H1 (cell line): ENCODE measurements around the gene KCNJ4. TPM values are rescaled to one million over a fixed set of nuclear protein-coding genes. Genes with fewer than 3 reads are reported as not detected.

ENCODE experiments used
- ASH2L ChIP-seq: fragments of 200-600, 300-600 bp; sonication (generic); IDR thresholded peaks from one replicate; pipeline ENCODE4 v1.7.1; 2017; ENCODE audit warnings: low read length
- BCL11A ChIP-seq, 2 experiments: IDR thresholded peaks; one replicate each; pipeline ENCODE4 v1.6.1; 2011; ENCODE audit warnings: low read depth in 2 of 2, low read length in 2 of 2, mild to moderate bottlenecking in 2 of 2
- CBX5 ChIP-seq: fragments of 300-800, 300-1000 bp; sonication (generic); IDR thresholded peaks from 2 replicates; pipeline ENCODE4 v1.7.1; 2016; ENCODE audit warnings: antibody characterized with exemption, low read length, low read depth
- CHD1 ChIP-seq: IDR thresholded peaks from 2 replicates; pipeline ENCODE4 v1.6.1; 2012; ENCODE audit warnings: low read depth, low read length, improper control_type of control experiment
- CREB1 ChIP-seq: IDR thresholded peaks from 2 replicates; pipeline ENCODE4 v1.6.1; 2012; ENCODE audit warnings: inconsistent platforms
- EGR1 ChIP-seq: IDR thresholded peaks from 2 replicates; pipeline ENCODE4 v1.6.1; 2011; ENCODE audit warnings: low read depth, low read length, borderline replicate concordance
- EZH2 ChIP-seq: fragments of 200-600 bp; sonication (generic); IDR thresholded peaks from 2 replicates; pipeline ENCODE4 v1.7.1; 2012; ENCODE audit warnings: low read depth, mild to moderate bottlenecking, moderate library complexity, low read length, inconsistent platforms; ENCODE audit not compliant: severe bottlenecking
- FOSL1 ChIP-seq: IDR thresholded peaks from 2 replicates; pipeline ENCODE4 v1.6.1; 2011; ENCODE audit warnings: mild to moderate bottlenecking, low read depth, low read length, moderate library complexity; ENCODE audit not compliant: insufficient read depth
- GTF2F1 ChIP-seq: IDR thresholded peaks from 2 replicates; pipeline ENCODE4 v1.6.1; 2012; ENCODE audit warnings: low read depth, low read length, improper control_type of control experiment, borderline replicate concordance
- HDAC2 ChIP-seq, 2 experiments: fragments of 300-600 bp in 1 of 2; sonication (generic) in 1 of 2; IDR thresholded peaks; 2 replicates each; pipeline ENCODE4 v1.6.1; 2011 to 2012; ENCODE audit warnings: low read depth in 2 of 2, low read length in 2 of 2, mild to moderate bottlenecking in 2 of 2, moderate library complexity in 2 of 2, borderline replicate concordance in 1 of 2, inconsistent platforms in 1 of 2
- MAFK ChIP-seq: IDR thresholded peaks from 2 replicates; pipeline ENCODE4 v1.6.1; 2012; ENCODE audit warnings: low read depth, mild to moderate bottlenecking, improper control_type of control experiment, low read length
- MAX ChIP-seq: IDR thresholded peaks from 2 replicates; pipeline ENCODE4 v1.6.1; 2012; ENCODE audit warnings: inconsistent platforms
- POU5F1 ChIP-seq: IDR thresholded peaks from 2 replicates; pipeline ENCODE4 v1.6.1; 2011; ENCODE audit warnings: low read depth, mild to moderate bottlenecking, low read length, moderate library complexity
- RAD21 ChIP-seq, 2 experiments: IDR thresholded peaks in 1 of 2; conservative IDR thresholded peaks in 1 of 2; 2 replicates each; pipeline ENCODE4 v1.6.1; 2011; ENCODE audit warnings: low read depth in 2 of 2, low read length in 2 of 2, improper control_type of control experiment in 1 of 2, inconsistent platforms in 1 of 2, mild to moderate bottlenecking in 1 of 2, moderate library complexity in 1 of 2
- RXRA ChIP-seq: IDR thresholded peaks from 2 replicates; pipeline ENCODE4 v1.6.1; 2011; ENCODE audit warnings: low read depth, mild to moderate bottlenecking, low read length, moderate library complexity; ENCODE audit not compliant: insufficient read depth
- SIN3A ChIP-seq, 2 experiments: IDR thresholded peaks in 1 of 2; conservative IDR thresholded peaks in 1 of 2; 2 replicates each; pipeline ENCODE4 v1.6.1; 2011 to 2012; ENCODE audit warnings: low read length in 2 of 2, improper control_type of control experiment in 1 of 2, low read depth in 1 of 2, mild to moderate bottlenecking in 1 of 2
- SP2 ChIP-seq: IDR thresholded peaks from 2 replicates; pipeline ENCODE4 v1.6.1; 2012; ENCODE audit warnings: mild to moderate bottlenecking, low read length, inconsistent platforms
- TAF7 ChIP-seq: optimal IDR thresholded peaks from 2 replicates; pipeline ENCODE3; 2011; ENCODE audit warnings: low read depth, mild to moderate bottlenecking, inconsistent platforms, low read length, moderate library complexity, borderline replicate concordance
- TBP ChIP-seq: IDR thresholded peaks from 2 replicates; pipeline ENCODE4 v1.6.1; 2011; ENCODE audit warnings: low read depth, low read length, improper control_type of control experiment
- TEAD4 ChIP-seq: IDR thresholded peaks from 2 replicates; pipeline ENCODE4 v1.6.1; 2012; ENCODE audit warnings: low read depth, low read length, inconsistent platforms, mixed read lengths
- YY1 ChIP-seq: IDR thresholded peaks from 2 replicates; pipeline ENCODE4 v1.6.1; 2011; ENCODE audit warnings: low read depth, mild to moderate bottlenecking, low read length
- polyA plus RNA-seq, 7 experiments: library from polyadenylated mRNA; depleted of rRNA in 3 of 7; stranded (reverse) in 5 of 7; unstranded in 2 of 7; fragments of >200 nt in 5 of 7; fragments of 200-250 nt in 2 of 7; gene quantifications; 1 replicate in 5 of 7; 2 replicates in 1 of 7; 4 replicates in 1 of 7; pipeline versions ENCODE4 v1.2.1 to v1.2.3, GENCODE V29; 2011 to 2013; ENCODE audit warnings: missing spikeins in 2 of 7, mixed read lengths in 2 of 7
- total RNA-seq: library from RNA; stranded (reverse); fragmentation: NEBNext Ultra II Directional; extraction: Animal tissue kit (Norgen Biotek cat#: 25700); gene quantifications from 2 replicates; pipeline ENCODE4 v1.2.1, GENCODE V29; 2021
- TF ChIP-seq, protein P1 (sequence below): IDR thresholded peaks from 2 replicates; pipeline ENCODE4 v1.6.1; 2011; ENCODE audit warnings: low read depth, mild to moderate bottlenecking, low read length; ENCODE audit not compliant: insufficient read depth

Gene KCNJ4
- total and polyA plus RNA-seq, 2 of the 8 experiments (the other 6 are each of a cell fraction or from before 2014, with no cell fraction given) = 1.4 to 2.2 TPM

GRCh38 chr22:38461414-38462081 is 6.5 kb upstream of the KCNJ4 start (continued):
- TF ChIP-seq TAF7 (no peak), MAX (peak; percentile 52), EGR1 (peak; percentile 78), HDAC2 (IDR thresholded peaks at IDR 0.05; ENCODE audit: borderline replicate concordance in 1 of 2, low read depth in 2 of 2, low read length in 2 of 2) (peak in 1 of 2 experiments; percentile 32; a peak in 1 of 4 replicates), CHD1 (0 out of 2 replicates have a peak, but pooled peaks have one; percentile 46), EZH2 (no peak), YY1 (peak; percentile 55; the same call in 1 of the 2 replicates), FOSL1 (no peak), CBX5 (no peak), GTF2F1 (no peak), POU5F1 (no peak), TEAD4 (peak; percentile 82), MAFK (no peak), ASH2L (peak; percentile 44), CREB1 (peak; percentile 73), SIN3A (conservative IDR thresholded peaks at IDR 0.05 in 1 of 2, IDR thresholded peaks at IDR 0.05 in 1 of 2; ENCODE audit: low read depth in 1 of 2, low read length in 2 of 2) (peak; percentile 34 to 90; a peak in 1 of 4 replicates), RXRA (no peak), TBP (peak; percentile 57; the same call in 1 of the 2 replicates), SP2 (no peak), BCL11A (IDR thresholded peaks at IDR 0.05; ENCODE audit: low read depth in 2 of 2, low read length in 2 of 2) (no peak), RAD21 (IDR thresholded peaks at IDR 0.05 in 1 of 2, conservative IDR thresholded peaks at IDR 0.05 in 1 of 2; ENCODE audit: low read depth in 2 of 2, low read length in 2 of 2) (no peak; a peak in 1 of 4 replicates)
- TF ChIP-seq, protein P1, sequence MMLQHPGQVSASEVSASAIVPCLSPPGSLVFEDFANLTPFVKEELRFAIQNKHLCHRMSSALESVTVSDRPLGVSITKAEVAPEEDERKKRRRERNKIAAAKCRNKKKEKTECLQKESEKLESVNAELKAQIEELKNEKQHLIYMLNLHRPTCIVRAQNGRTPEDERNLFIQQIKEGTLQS = no peak
